HG03066 (cell line): ENCODE results near the gene SFXN5.

Source experiments
- ATAC-seq: cut with Tn5 transposase; IDR thresholded peaks from one replicate; pipeline ENCODE4 v1.9.1; 2021; ENCODE audit warnings: low read depth; ENCODE audit not compliant: unreplicated experiment

SFXN5 gene

DNA sequence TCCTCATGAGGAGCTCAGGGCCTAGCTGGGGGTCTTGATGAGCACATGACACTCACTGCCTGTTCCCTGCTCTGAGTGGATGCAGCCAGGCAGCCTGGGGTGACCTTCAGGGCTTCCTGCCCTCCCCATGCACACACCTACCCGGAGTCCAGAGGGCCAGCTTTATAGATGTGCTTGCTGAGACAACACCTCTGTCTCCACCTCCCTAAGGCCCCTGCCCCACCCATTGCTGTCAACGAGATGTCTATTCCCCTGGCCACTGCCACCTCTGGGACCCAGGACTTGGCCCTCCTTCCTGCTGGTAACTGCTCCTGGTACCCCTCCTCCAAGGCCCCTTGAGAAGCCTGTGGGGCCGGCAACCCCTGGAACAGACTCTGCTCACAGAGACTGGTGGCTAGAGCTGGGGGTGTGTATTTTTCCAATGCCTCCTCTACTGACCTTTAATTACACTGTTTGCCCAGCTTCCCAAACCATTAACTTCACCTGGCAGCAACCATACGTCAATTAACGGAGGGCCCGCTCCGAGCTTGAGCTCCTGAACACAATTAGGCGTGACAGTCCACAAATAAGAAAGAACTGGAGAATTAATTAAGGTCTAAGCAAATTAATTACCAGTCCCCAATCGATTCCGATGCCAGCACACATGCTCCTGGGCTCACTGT lies 87.9 kb downstream of the SFXN5 start:
- no peak for ATAC-seq

DNA sequence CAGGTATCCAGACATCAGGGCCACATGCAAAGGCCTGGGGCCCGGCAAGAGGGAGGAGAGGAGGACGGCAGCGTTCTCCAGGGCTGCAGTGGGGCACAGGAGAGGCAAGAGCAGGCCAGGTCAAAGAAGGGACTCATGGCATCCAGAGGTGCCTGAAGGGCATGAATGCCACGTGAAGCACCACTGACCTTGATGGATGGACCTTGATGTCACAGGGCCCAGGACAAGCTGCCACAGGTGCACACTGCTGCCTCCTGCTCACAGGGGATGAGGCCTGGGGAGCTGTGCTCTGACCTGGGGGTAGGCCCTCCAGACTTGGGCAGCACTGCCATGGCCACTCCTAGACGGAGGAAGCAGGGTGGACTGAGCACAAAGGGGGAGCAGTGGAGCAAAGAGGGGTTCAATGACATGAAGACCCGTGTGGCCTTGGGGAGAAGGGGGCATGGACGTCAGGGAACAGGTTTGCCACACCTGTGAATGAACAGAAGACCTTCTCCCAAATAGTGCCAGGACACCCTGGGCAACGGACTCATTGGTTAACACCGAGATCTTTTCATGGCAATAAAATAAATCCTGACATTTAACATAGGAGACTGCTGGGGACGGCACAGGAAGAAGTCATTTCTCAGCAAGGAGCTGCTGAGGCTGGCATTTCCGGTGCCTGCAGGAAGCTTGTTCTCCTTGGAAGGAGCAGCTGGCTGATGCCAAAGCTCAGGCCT lies 88.6 kb downstream of the SFXN5 start:
- no peak for ATAC-seq

DNA sequence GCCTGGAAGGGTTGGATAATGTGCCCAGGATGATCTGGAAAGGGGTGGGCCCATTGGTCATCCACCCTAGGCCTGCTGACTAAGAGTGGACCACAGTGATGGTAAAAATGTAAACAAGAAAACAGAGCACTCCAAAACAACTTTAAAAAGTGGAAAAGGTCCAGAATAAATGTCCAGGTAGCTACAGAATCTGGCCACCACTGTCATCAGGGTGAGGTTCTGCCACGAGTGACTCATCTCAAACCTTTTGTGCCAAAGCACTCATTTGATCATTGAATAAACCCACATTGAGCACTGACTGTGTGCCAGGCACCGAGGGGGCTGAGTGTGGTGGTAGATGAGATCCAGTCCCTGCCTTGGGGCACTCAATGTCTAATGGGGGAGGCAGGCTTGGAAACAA lies 89.3 kb downstream of the SFXN5 start:
- no peak for ATAC-seq

DNA sequence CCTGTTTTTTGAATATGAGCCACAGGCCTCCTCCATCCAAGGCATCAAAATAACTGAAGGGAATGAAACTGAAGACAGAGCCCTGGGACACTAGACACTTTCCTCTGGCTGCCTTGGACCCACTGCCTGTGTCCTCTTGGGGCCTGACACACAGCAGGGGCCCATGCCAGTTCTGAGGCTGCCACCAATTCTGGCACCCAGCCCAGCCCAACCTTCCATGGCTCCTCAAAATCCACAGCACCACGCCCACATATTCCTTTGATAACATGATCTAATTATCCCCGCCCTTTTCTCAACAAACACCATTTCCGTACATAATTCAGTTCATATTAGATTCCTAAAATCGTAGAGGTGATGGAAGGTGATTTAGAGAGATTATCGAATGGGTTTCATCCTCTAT lies 90.0 kb downstream of the SFXN5 start:
- ATAC-seq: no peak

DNA sequence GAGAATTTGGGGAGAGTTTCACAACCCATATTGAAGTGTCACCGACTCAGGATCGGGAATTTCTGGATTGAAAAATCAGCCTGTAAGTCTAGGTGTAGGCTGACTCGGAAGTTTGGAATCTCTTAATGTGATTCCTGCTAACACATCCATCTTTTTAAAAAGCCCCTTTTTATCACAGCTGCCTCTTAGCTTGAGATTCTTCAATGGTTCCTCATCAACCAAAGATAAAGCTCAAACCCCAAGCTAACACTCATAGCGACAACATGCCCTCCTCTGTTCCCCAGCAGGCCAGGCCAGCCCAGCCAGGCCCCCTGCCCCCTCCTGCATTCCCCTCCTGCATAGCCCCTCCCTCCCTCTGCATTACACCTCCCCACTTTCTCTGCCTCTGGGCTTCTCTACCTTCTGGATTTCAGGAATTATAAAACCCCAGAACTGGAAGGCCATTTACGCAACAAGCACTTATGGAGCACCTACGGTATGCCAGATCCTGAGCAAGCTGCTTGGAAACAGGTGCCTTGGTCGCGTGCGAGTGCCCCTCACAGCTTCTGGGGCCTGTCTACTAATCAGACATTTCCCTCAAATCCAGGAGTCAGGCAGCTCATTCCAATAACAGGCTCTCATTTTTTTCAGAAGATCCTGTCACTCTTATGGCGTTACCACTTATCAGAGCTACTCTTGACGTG lies 90.8 kb downstream of the SFXN5 start:
- no peak for ATAC-seq

DNA sequence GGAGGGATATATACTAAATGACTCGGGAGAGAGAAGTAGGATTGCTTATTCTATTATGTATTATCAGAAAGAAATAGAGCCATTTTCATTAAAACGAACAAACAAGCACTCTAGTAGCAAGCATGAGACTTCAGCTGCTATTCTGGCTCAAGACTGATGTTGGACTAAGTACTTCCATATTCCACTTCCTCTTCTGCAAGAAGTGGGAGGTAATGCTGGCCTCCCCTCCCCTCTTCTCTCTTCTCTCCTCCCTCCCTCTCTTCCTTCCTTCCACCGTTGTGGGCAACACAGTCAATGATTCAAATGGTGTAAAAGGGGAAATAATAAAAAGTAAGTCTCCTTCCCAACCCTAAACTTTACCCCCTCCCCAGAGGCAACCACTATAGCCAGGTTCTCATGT lies 91.6 kb downstream of the SFXN5 start:
- no peak for ATAC-seq

DNA sequence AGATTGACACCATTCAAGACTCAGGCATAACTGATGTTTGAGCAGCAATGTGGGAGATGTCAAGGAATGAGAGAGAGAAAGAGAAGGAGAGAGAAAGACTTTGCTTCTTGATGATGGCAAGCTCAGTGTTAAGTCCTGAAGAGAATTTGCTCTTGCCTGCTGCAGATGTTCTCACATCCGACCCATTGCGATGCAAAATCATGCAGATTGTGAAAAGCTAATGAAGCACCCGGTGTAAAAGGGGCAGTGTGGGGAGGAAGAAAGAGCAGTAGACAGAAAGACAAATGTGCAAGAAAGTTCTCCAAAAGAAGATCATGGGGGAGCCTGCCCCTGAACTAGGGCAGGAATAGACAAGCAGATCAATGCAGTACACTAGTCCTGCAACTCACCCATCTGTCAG lies 96.5 kb downstream of the SFXN5 start:
- ATAC-seq: no peak

DNA sequence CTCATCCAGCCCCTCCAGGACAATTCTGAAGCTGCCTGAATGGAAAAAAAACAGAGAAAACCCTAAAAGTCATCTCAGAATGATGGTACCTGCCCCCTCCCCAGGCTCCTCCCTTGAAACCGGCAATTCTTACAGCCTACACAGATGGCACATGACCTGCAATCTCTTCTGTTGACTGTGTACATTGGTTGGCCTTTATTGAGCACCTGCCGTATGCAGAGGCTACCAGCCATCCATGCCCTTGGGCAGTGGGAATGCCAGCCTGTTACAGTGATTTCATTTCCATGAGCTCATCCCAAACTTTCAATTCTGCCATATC lies 97.1 kb downstream of the SFXN5 start:
- ATAC-seq: no peak

DNA sequence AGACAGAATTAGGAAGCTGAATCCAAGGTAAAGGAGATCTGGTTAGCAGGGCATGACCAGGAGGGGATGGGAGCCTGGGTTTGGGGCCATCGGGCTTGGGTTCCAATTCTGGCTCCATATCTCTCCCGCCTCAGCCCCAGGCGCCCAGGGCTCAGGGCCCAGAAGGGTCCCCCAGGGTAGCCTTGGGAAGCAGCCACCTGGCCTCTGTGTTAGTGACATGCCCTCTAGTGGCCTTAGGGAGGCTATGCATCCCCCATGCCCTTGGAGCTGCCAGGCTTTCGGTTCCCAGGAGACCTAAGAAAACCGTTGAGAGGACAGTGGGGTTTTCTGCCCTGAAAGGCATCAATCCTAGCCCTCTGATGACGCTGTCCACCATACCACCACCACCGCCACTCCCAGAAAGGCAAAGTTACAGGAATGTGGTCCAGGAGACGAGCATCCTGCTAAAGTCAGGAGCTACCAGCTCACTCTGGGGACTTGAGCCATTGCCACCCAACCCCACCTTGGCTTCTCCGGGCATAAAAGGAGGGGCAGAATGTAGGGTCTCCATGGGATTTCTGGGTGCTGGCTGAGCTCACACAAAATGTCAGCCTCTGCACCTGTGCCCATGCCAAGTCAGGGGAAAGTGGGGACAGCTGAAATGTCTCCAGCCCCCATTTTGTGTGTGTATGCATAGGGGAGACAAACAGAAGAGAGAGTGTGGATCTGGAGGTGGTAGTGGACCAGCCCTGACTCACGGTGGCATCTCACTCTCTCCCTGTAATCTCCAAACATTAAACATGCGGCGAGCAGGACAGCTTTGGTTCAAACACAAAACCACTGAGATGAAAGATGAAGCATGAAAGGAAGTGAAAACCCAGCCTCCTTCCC lies 97.7 kb downstream of the SFXN5 start:
- peak; percentile 83 for ATAC-seq

DNA sequence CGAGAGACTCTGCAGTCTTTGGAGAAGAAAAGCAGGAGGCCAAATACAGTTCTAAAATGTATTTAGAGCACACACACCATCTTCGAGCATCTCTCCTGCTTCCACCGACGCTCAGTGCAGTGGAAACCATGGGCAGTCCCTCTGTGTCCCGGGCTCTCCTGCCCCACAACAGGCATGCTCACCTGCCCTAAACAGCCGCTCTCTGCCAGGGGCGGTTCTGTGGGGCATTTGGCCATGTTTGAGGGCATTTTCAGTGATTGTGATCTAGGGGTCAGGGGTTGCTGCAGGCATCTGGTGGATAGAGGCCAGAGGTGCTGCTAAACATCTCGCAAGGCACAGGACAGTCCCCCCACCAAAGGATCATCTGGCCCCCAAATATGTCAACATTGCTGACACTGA lies 98.4 kb downstream of the SFXN5 start:
- ATAC-seq: peak; percentile 14

DNA sequence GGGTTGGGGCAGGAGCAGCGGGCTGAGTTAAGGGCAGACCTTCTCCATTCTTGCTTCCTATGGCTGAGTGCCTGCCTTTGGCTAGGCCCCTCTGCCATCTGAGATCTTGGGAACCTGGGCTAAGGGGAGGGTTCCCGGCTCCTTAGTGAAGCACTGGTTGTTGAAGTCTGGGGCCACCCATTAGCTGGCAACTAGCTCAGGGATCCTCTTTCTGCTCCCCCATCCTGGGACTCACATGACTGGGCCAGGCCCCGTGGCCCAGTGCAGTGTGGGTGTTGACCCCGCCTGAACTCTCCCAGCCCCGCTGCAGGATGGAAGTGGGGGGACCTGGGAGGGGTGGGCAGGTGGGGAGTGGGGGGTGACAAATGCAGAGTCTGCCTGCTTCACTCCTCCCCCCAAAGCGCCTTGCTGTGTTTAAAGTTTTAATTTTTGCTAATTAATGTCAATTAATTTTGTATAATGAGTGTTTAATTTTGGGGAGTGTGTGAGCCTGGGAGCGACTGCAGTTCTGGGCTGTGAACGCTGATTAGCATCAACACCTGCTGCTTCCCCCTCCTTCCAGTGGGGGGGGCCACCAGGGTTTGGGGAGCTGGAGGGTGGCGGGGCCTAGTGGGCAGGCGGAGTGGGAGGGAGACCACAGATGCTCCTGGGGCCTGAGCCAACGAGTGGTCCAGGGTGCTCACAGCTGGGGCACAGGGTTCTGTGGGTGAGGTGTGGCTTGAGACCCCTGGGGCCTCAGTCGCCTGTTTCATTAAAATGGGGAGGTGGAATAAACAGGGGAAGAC lies 99.0 kb downstream of the SFXN5 start:
- no peak for ATAC-seq

DNA sequence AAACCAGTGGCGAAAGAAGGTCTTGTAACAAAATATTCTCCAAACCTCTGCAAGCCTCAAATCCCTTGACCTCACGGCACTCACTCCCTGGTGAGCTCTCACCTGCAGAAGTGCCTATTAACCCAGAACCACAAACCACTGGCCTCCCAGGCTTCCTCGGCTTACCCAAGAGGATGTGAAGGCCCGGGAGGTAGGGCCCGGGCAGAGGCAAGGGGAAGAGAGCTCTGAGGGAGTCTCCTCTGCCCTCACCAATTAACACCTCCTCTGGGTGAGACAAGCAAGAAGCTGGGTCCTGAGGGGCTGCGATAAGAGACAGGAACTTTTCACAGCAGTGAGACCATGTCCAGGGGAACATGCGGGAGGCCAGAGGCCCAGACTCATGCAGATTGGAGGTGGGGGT lies 100.5 kb downstream of the SFXN5 start:
- no peak for ATAC-seq

DNA sequence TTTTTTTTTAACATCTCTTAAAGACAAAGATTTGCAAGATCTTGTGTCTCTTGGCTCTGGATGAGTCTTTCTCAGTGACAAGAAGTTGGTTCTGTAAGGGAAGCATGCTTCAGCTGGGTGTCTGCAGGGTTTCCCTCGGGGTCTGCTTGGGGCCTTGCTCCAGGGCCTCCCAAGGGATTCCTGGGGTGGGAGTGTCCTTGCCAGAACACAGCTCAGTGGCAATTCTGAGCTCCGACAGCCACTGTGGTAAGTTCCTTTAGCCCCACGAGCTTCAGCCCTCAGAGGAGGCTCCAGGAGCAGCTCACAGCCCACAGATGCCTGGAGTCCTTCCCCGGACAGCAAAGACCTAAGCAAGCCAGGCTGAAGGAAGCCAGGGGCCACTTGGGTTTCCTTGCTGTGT lies 101.8 kb downstream of the SFXN5 start:
- no peak for ATAC-seq

DNA sequence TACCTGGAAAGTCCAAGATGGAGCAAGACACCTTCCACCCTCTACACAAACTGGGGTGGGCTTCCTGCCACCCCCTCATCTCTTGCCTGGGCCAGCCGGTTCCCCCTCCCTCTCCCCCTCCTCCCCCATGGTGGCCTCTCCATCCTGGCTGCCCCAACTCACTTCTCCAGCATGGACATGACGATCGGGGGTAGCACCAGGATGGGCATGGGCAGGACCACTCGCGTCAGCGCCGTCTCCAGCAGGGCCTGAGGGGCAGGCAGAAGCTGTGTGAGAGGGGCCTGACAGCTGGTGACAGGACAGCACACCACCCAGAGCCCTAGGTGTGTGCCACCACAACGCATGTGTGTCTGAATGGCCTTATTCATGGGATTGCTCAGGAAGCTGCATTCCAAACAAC lies 103.2 kb downstream of the SFXN5 start:
- ATAC-seq: no peak

DNA sequence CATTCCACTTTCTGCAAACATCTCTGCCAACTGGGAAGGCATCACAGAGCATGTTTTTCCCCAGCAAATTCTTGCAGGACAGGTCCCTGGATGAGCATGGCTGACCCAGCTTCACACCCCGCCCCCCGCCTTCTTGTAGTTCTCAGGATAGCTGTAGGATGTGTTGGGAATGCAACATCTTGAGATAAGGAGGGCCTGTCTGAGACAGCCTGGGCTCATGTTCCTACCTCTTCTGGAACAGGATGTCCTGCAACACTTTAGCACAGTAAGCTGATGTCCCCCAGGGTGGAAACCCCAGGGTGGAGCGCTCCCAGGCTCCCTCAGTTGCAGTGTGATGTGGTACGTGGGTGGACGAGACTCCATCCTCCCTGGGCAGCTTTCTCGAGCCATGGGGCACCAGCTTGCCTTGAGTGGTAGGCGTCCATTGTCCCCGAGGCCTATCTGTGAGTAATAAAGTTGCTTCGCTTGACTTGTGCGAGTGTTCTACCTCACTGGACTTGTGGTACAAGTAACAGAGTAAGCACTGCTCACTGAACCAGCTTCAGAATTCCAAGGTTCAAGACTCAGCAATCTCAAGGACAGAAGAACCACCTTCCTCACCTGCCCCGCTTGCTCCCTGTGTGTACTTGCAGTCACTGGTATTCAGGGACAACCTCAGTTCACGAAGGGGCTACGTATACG lies 105.6 kb downstream of the SFXN5 start:
- ATAC-seq: no peak

DNA sequence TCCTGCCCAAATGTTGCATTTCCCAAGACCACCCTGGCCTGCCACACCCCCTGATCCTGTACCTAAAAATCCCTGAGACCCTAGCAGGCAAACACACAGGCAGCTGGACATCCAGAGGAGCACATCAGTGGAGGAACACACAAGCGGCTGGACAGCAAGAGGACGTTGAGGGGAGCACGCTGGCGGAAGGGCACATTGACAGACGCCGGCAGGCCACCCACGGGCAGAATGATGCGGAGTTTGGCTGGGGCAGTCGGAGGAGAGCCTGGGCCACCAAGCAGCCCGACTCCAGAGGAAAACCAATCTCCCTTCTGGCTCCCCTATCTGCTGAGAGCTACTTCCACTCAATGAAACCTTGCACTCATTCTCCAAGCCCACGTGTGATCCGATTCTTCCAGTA lies 106.5 kb downstream of the SFXN5 start:
- no peak for ATAC-seq

DNA sequence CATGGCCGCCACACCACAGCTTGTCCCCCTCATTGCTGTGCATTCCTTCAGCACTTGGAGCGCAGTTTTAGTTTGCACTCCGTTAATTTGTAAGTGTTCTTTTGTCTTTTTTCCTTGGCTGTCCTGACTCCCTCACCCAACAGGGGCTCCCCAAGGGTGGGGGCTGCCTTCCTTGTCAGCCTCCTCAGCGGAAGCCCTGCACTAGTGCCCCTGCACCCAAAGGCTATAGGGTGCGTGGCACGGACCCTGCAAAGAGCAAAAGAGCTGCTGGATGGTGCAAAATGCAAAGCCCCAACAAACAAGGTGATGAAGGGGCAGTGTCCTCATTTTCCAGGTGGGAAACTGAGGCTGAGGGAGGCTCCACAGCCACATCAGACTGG lies 107.4 kb downstream of the SFXN5 start:
- no peak for ATAC-seq

DNA sequence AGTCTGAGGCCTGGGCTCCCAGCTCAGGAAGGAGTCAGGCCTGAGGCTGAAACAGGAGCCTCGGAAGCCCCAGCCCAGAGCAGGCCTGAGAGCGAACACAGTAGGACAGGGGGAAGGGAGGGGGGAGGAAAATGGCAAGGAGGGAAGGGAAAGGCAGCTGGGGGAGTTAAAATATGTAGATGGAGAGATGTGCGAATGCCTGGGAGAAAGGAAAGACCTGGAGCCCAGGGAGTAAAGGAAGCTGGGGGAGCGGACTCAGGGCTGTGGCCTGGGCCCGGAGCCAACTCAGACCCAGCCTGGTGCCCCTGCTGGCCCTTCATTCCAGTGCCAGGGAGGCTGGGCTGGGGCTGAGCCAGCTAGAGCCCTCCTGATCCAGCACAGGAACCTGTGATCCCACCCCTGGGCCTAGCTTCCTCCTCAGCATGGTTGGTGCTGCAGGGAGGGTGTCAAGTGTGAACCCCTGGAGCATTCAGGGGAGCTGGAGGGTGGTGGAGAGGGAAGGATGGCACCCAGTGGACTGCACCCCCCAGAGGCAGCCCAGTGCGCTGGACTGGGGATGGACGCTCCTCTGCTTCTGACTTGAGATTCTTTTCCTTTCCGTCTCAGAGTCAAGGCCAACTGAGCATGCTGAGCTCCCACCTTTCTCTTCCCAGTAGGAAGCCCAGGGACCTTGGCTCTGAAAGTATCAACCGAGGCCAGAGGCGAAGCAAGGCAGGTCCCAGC lies 107.9 kb downstream of the SFXN5 start:
- no peak for ATAC-seq

DNA sequence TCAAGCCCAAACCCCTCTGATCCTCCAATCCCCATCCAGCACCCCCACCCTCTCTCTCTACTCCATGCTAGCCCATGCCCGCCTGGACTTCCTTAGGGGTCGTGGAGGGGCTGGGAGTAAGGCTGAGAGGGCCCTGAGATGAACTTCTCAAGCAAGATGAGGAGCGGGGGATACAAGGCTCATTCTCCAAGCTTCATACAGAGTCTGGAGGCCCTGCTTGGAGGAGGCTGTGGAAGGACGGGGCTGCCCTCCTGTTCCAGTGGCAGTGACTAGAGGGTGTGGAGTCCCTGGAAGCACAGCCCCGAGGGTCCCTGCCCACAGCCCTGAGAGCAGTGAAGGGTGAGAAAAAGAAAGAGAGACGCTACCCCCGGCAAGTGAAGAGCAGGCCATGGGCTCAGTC lies 108.6 kb downstream of the SFXN5 start:
- ATAC-seq: no peak
